HL-60 (cell line): ENCODE results near the gene CAMTA1.

Source experiments
- DNase-seq, 2 experiments: peaks; one replicate each; pipeline ENCODE4 v3.0.0-alpha.2; 2010 to 2020; ENCODE audit warnings: low read depth in 1 of 2, low spot score in 1 of 2
- H3K27ac ChIP-seq: fragments of 250-450 bp; sonication (Bioruptor Pico); replicated peaks from 2 replicates; pipeline ENCODE4 v1.5.1; 2020; ENCODE audit warnings: mild to moderate bottlenecking, moderate library complexity
- H3K27me3 ChIP-seq: fragments of 250-450 bp; sonication (Bioruptor Pico); 2 replicates; pipeline ENCODE4 v1.5.1; 2021; ENCODE audit warnings: mild to moderate bottlenecking, moderate library complexity; ENCODE audit not compliant: insufficient read depth, poor library complexity, severe bottlenecking
- H3K4me3 ChIP-seq: replicated peaks from 2 replicates; pipeline ENCODE4 v1.5.1; 2011; ENCODE audit warnings: mild to moderate bottlenecking, control low read depth, low read length; ENCODE audit not compliant: insufficient read depth
- GABPA ChIP-seq: IDR thresholded peaks from 2 replicates; pipeline ENCODE4 v1.6.1; 2012; ENCODE audit warnings: low read depth
- POLR2AphosphoS5 ChIP-seq: IDR thresholded peaks from 2 replicates; pipeline ENCODE4 v1.6.1; 2012; ENCODE audit warnings: low read depth
- SPI1 ChIP-seq: IDR thresholded peaks from 2 replicates; pipeline ENCODE4 v1.6.1; 2012; ENCODE audit warnings: low read depth, mild to moderate bottlenecking, borderline replicate concordance
- TF ChIP-seq, protein P1 (sequence below): IDR thresholded peaks from one replicate; pipeline ENCODE4 v1.5.1; 2011; ENCODE audit warnings: low read length, control low read depth, inconsistent platforms; ENCODE audit not compliant: insufficient read depth
- TF ChIP-seq, protein P2 (sequence below): IDR thresholded peaks from 2 replicates; pipeline ENCODE4 v1.6.1; 2012; ENCODE audit warnings: low read depth; ENCODE audit not compliant: insufficient replicate concordance

CAMTA1 gene

DNA sequence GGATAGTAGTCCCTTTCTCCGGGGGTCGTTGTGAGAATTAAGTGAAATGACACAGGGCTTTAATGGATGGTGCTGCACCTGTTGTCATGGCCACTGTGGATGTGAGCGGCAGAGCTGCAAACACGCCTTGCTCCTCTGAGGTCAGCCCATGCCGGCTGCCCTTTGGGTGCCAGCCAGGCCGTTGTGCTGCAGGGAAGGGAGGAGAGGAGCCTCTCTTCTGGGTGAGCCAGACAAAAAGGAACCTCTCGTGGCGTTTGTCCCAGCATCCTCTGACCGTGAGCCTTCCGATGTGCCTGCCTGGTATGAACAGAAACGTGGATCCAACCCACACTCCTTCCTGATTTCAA lies 602.9 kb downstream of the CAMTA1 start:
- Histone ChIP-seq H3K4me3 (no peak overlapping the region), H3K27ac (no peak overlapping the region), H3K27me3 (no peaks in the 10 kb centered on the region)
- TF ChIP-seq, protein P1, sequence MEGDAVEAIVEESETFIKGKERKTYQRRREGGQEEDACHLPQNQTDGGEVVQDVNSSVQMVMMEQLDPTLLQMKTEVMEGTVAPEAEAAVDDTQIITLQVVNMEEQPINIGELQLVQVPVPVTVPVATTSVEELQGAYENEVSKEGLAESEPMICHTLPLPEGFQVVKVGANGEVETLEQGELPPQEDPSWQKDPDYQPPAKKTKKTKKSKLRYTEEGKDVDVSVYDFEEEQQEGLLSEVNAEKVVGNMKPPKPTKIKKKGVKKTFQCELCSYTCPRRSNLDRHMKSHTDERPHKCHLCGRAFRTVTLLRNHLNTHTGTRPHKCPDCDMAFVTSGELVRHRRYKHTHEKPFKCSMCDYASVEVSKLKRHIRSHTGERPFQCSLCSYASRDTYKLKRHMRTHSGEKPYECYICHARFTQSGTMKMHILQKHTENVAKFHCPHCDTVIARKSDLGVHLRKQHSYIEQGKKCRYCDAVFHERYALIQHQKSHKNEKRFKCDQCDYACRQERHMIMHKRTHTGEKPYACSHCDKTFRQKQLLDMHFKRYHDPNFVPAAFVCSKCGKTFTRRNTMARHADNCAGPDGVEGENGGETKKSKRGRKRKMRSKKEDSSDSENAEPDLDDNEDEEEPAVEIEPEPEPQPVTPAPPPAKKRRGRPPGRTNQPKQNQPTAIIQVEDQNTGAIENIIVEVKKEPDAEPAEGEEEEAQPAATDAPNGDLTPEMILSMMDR = no peak
- TF ChIP-seq SPI1 (no peak), POLR2AphosphoS5 (no peak), GABPA (no peak)
- TF ChIP-seq, protein P2, sequence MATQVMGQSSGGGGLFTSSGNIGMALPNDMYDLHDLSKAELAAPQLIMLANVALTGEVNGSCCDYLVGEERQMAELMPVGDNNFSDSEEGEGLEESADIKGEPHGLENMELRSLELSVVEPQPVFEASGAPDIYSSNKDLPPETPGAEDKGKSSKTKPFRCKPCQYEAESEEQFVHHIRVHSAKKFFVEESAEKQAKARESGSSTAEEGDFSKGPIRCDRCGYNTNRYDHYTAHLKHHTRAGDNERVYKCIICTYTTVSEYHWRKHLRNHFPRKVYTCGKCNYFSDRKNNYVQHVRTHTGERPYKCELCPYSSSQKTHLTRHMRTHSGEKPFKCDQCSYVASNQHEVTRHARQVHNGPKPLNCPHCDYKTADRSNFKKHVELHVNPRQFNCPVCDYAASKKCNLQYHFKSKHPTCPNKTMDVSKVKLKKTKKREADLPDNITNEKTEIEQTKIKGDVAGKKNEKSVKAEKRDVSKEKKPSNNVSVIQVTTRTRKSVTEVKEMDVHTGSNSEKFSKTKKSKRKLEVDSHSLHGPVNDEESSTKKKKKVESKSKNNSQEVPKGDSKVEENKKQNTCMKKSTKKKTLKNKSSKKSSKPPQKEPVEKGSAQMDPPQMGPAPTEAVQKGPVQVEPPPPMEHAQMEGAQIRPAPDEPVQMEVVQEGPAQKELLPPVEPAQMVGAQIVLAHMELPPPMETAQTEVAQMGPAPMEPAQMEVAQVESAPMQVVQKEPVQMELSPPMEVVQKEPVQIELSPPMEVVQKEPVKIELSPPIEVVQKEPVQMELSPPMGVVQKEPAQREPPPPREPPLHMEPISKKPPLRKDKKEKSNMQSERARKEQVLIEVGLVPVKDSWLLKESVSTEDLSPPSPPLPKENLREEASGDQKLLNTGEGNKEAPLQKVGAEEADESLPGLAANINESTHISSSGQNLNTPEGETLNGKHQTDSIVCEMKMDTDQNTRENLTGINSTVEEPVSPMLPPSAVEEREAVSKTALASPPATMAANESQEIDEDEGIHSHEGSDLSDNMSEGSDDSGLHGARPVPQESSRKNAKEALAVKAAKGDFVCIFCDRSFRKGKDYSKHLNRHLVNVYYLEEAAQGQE = no peak
- no peak for DNase-seq

DNA sequence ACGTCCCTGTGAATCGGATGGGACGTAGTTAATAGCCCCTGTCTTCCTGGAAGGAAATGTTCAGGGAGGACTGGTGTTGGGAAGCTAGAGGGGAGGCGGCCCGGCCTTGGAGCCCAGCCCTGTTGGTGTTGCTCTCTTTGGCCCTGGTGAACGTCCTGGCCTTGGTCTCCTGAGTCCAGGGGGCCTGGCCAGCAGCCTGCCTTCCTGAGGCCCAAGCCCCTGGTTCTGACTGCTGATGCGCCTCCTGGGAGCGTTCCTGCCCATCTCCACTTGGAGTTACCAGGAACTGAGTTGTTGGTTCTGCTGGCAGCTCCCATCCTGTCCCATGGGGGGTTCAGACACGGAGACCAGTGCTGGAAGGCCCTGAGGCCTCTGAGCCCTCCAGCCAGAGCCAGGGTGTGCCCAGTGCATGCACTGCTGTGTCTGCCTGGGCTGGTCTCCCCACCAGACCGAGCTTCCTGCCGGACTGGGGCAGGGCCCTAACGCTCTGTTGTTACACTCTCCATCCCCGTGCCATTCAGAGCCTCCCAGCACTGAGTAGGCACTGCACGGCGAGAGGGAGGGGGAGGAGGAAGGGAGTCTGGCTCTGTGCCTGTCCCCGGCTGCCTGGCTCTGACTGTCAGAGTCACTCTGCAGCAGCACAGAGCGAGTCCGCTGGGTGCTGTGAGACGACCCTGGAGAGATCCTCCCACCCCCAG lies 603.4 kb downstream of the CAMTA1 start:
- H3K27ac ChIP-seq = no peak overlapping the region
- H3K4me3 ChIP-seq = no peak overlapping the region
- no peak for DNase-seq
- no peak for TF ChIP-seq GABPA
- TF ChIP-seq, protein P1 = no peak
- TF ChIP-seq, protein P2 = no peak
- no peak for TF ChIP-seq POLR2AphosphoS5
- TF ChIP-seq SPI1 = no peak
- no peaks in the 10 kb centered on the region for H3K27me3 ChIP-seq

DNA sequence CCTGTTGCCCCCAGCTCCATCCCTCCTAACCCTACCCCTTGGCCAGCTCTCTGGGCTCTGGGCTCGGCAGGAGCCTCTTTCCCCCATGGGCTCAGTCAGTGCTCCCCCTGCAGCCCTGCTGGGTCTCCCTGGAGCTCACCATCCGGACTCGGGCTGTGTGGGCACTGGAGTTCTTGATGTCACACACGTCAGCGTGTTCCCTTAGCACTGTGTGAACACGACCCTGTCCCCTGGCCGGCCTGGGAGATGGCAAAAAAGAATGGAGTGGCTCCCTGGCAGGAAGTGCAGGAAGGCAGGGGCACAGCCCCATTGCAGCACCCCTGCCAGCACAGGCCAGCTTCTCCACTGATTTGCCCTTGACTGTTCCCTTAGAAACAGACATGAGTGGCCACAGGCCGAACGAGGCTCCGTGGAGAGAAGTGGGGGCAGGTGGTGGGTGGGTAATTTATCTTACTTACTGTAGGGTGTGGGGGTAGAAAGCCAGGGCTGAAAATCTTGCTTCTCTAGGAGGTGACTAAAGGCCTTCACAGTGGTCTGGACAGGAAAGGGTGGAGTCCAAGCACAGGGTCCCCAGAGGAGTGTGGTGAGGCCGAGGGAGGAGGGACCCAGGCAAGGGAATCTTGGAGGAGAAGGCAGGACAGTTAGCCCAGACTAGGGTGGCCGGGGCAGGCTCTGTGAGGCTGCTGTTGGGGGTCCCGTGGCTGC lies 604.1 kb downstream of the CAMTA1 start:
- TF ChIP-seq POLR2AphosphoS5 (no peak), SPI1 (no peak), GABPA (no peak)
- TF ChIP-seq, protein P1 = no peak
- TF ChIP-seq, protein P2 = no peak
- no peak for DNase-seq
- Histone ChIP-seq H3K4me3 (no peak overlapping the region), H3K27ac (no peak overlapping the region), H3K27me3 (no peaks in the 10 kb centered on the region)
